SK-N-SH (cell line): ENCODE results near the gene NRSN1. TPM values are rescaled to one million over a fixed set of nuclear protein-coding genes. Genes with fewer than 3 reads are reported as not detected.

Source experiments
- CTCF ChIA-PET: fragments of 300-600, 350-600 bp; formaldehyde crosslinking; extraction: SDS; loops from one replicate; lab custom pipeline; 2021; lab: Yijun Ruan, JAX
- POLR2A ChIA-PET: fragments of 350-600 bp; sonication (Branson Sonifier 250); formaldehyde crosslinking; extraction: SDS; loops from one replicate; lab custom pipeline; 2020; ENCODE audit warnings: antibody characterized with exemption, inconsistent platforms; lab: Yijun Ruan, JAX
- DNase-seq: peaks from one replicate; pipeline ENCODE4 v3.0.0; 2012
- H2AFZ ChIP-seq: fragments of 200-600 bp; sonication (generic); 2 replicates; pipeline ENCODE4 v1.8.1; 2016; ENCODE audit warnings: antibody characterized with exemption, mild to moderate bottlenecking, low read depth
- H3F3A ChIP-seq: fragments of 200-600 bp; sonication (generic); replicated peaks from 2 replicates; pipeline ENCODE3; 2016; ENCODE audit warnings: antibody characterized with exemption, mild to moderate bottlenecking; ENCODE audit not compliant: insufficient read depth
- H3K27ac ChIP-seq, 2 experiments: fragments of 200-500 bp in 1 of 2; fragments of 200-600 bp in 1 of 2; sonication (Bioruptor generic) in 1 of 2; sonication (generic), shearing (Covaris generic) in 1 of 2; 2 replicates each; pipeline versions ENCODE4 v1.5.1 to v1.6.1; 2014 to 2016; ENCODE audit warnings: low read depth in 2 of 2, inconsistent platforms in 1 of 2, low read length in 1 of 2, mild to moderate bottlenecking in 1 of 2, mixed read lengths in 1 of 2
- H3K27me3 ChIP-seq: fragments of 200-600 bp; sonication (generic), shearing (Covaris generic); 2 replicates; pipeline ENCODE4 v1.6.1; 2016; ENCODE audit warnings: mixed run types; ENCODE audit not compliant: insufficient read depth
- H3K36me3 ChIP-seq, 2 experiments: fragments of 200-500 bp in 1 of 2; fragments of 200-600 bp in 1 of 2; sonication (Bioruptor generic) in 1 of 2; sonication (generic) in 1 of 2; replicated peaks in 1 of 2; 2 replicates each; pipeline versions ENCODE3 to v1.5.1; 2014 to 2016; ENCODE audit warnings: low read length in 1 of 2, mild to moderate bottlenecking in 1 of 2; ENCODE audit not compliant: insufficient read depth in 2 of 2, control insufficient read depth in 1 of 2
- H3K4me1 ChIP-seq, 2 experiments: fragments of 200-500 bp in 1 of 2; fragments of 200-600 bp in 1 of 2; sonication (Bioruptor generic) in 1 of 2; sonication (generic), shearing (Covaris generic) in 1 of 2; 2 replicates each; pipeline versions ENCODE4 v1.5.1 to v1.6.1; 2014 to 2016; ENCODE audit warnings: low read depth in 1 of 2, low read length in 1 of 2, mixed run types in 1 of 2; ENCODE audit not compliant: insufficient read depth in 2 of 2, control insufficient read depth in 1 of 2
- H3K4me2 ChIP-seq: fragments of 200-600 bp; sonication (generic), shearing (Covaris generic); 2 replicates; pipeline ENCODE4 v1.6.1; 2017; ENCODE audit warnings: mixed run types
- H3K4me3 ChIP-seq, 2 experiments: fragments of 200-500 bp in 1 of 2; fragments of 200-600 bp in 1 of 2; sonication (Bioruptor generic) in 1 of 2; sonication (generic), shearing (Covaris generic) in 1 of 2; 2 replicates each; pipeline versions ENCODE4 v1.5.1 to v1.8.1; 2014 to 2016; ENCODE audit warnings: low read depth in 2 of 2, inconsistent platforms in 1 of 2, low read length in 1 of 2, mild to moderate bottlenecking in 1 of 2, mixed read lengths in 1 of 2, moderate library complexity in 1 of 2
- H3K79me2 ChIP-seq: fragments of 200-600 bp; sonication (generic); 2 replicates; pipeline ENCODE4 v1.8.1; 2017; ENCODE audit warnings: mild to moderate bottlenecking; ENCODE audit not compliant: insufficient read depth
- H3K9ac ChIP-seq: fragments of 200-600 bp; sonication (generic); 2 replicates; pipeline ENCODE4 v1.6.1; 2017; ENCODE audit warnings: mixed run types
- H3K9me2 ChIP-seq: fragments of 200-600 bp; sonication (generic); 2 replicates; pipeline ENCODE4 v1.6.1; 2017; ENCODE audit warnings: mixed run types
- H3K9me3 ChIP-seq: fragments of 200-600 bp; sonication (generic); 2 replicates; pipeline ENCODE4 v1.6.1; 2017; ENCODE audit warnings: mixed run types, mild to moderate bottlenecking, moderate library complexity
- H4K20me1 ChIP-seq: fragments of 200-600 bp; sonication (generic); 2 replicates; pipeline ENCODE4 v1.6.1; 2017; ENCODE audit warnings: mild to moderate bottlenecking, mixed run types; ENCODE audit not compliant: insufficient read depth
- CHD2 ChIP-seq: fragments of 150-350 bp; IDR thresholded peaks from 2 replicates; pipeline ENCODE4 v1.6.1; 2018; ENCODE audit warnings: low read length; ENCODE audit not compliant: partially characterized antibody
- FOSL2 ChIP-seq: IDR thresholded peaks from 2 replicates; pipeline ENCODE4 v1.4.0; 2012; ENCODE audit warnings: low read depth, mild to moderate bottlenecking, moderate library complexity, borderline replicate concordance
- FOXJ3 ChIP-seq: sonication (generic); formaldehyde crosslinking; IDR thresholded peaks from 2 replicates; pipeline ENCODE4 v1.5.1; 2020; ENCODE audit warnings: mild to moderate bottlenecking, missing genetic modification reagents
- FOXM1 ChIP-seq: IDR thresholded peaks from 2 replicates; pipeline ENCODE4 v1.4.0; 2012; ENCODE audit warnings: low read depth, mild to moderate bottlenecking
- GATA2 ChIP-seq: sonication (generic); formaldehyde crosslinking; IDR thresholded peaks from 2 replicates; pipeline ENCODE4 v1.5.0; 2020; ENCODE audit warnings: mild to moderate bottlenecking, missing genetic modification reagents
- JUND ChIP-seq: IDR thresholded peaks from 2 replicates; pipeline ENCODE4 v1.4.0; 2012
- NFIC ChIP-seq: IDR thresholded peaks from 2 replicates; pipeline ENCODE4 v1.4.0; 2012; ENCODE audit warnings: borderline replicate concordance
- RAD21 ChIP-seq: IDR thresholded peaks from 2 replicates; pipeline ENCODE4 v1.6.1; 2012; ENCODE audit warnings: mild to moderate bottlenecking, low read length
- RXRA ChIP-seq: IDR thresholded peaks from 2 replicates; pipeline ENCODE4 v1.4.0; 2012; ENCODE audit warnings: low read depth, mild to moderate bottlenecking, borderline replicate concordance
- SMC3 ChIP-seq: IDR thresholded peaks from 2 replicates; pipeline ENCODE4 v1.6.1; 2012; ENCODE audit warnings: low read depth, low read length, improper control_type of control experiment
- TAF1 ChIP-seq: IDR thresholded peaks from 2 replicates; pipeline ENCODE4 v1.6.1; 2012; ENCODE audit warnings: low read depth, mild to moderate bottlenecking, low read length, moderate library complexity, borderline replicate concordance
- TCF12 ChIP-seq: IDR thresholded peaks from 2 replicates; pipeline ENCODE4 v1.4.0; 2012
- TEAD4 ChIP-seq: IDR thresholded peaks from 2 replicates; pipeline ENCODE4 v1.4.0; 2012; ENCODE audit warnings: mild to moderate bottlenecking, borderline replicate concordance; ENCODE audit not compliant: insufficient read depth
- WGBS: methylation state at CpG from one replicate; pipeline ENCODE4 v1.1.6; 2017; ENCODE audit warnings: low lambda C conversion rate; 5-methylcytosine and 5-hydroxymethylcytosine counted together
- polyA plus RNA-seq, 3 experiments: library from polyadenylated mRNA; depleted of rRNA; stranded (reverse); fragments of >200 nt; gene quantifications; 2 replicates each; pipeline ENCODE4 v1.2.3, GENCODE V29; 2012
- TF ChIP-seq, protein P1 (sequence below): IDR thresholded peaks from 2 replicates; pipeline ENCODE4 v1.4.0; 2012; ENCODE audit warnings: low read depth, borderline replicate concordance
- TF ChIP-seq, protein P2 (sequence below): IDR thresholded peaks from 2 replicates; pipeline ENCODE4 v1.4.0; 2012; ENCODE audit warnings: low read depth

The NRSN1 gene
- polyA plus RNA-seq, 1 of the 3 experiments (the other 2 are of a cell fraction) = 0.02 TPM

DNA sequence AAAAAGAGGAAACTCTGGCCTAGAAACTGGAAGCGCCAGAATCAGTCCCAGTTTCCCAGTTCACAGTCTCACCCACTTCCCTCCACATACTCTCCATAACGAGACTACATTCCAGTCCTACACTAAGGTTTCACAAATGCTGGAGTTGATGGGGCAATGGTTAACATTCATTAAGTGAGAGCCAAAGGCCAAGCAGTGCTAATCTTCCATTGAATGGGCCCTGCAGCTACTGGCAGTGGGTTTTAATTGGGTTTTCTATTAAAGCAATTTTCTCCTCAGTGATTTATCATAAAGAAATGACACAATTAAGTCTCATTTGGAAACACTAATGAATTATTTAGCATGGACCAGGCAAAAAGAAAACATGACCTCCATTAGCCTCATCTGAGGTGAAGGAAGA, 20.8 kb upstream of the NRSN1 start:
- DNase-seq = no peak
- POLR2A ChIA-PET = no interaction called here
- CTCF ChIA-PET = interaction anchor here (1.2 kb wide), 1 partner anchor 10 kb away, joined by 6 read pairs; no protein-coding TSS in a partner anchor
- H3K4me3 ChIP-seq = no peak overlapping the region
- H3K36me3 ChIP-seq = no peaks in the 10 kb centered on the region
- H3K4me1 ChIP-seq = peaks cover 0 to 2% of the 10 kb centered on the region in 2 experiments; a peak in 1 of 4 replicates
- H3K9me2 ChIP-seq = no peaks in the 10 kb centered on the region
- H3K79me2 ChIP-seq = no peaks in the 10 kb centered on the region
- TF ChIP-seq NFIC (no peak), RAD21 (no peak), RXRA (no peak), FOXJ3 (no peak), SMC3 (no peak), JUND (no peak), TEAD4 (no peak), TAF1 (no peak), TCF12 (no peak), CHD2 (no peak)
- TF ChIP-seq, protein P1, sequence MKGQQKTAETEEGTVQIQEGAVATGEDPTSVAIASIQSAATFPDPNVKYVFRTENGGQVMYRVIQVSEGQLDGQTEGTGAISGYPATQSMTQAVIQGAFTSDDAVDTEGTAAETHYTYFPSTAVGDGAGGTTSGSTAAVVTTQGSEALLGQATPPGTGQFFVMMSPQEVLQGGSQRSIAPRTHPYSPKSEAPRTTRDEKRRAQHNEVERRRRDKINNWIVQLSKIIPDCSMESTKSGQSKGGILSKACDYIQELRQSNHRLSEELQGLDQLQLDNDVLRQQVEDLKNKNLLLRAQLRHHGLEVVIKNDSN = no peak
- H4K20me1 ChIP-seq = no peaks in the 10 kb centered on the region
- H3K4me2 ChIP-seq = no peak overlapping the region
- no peaks in the 10 kb centered on the region for H3K9me3 ChIP-seq
- no peak overlapping the region for H3K27ac ChIP-seq
- H2AFZ ChIP-seq = no peak overlapping the region
- H3K9ac ChIP-seq = no peak overlapping the region
- H3F3A ChIP-seq = no peaks in the 10 kb centered on the region
- WGBS = 14% methylated on average over 2 of the region's 2 CpGs
- no peaks in the 10 kb centered on the region for H3K27me3 ChIP-seq

DNA sequence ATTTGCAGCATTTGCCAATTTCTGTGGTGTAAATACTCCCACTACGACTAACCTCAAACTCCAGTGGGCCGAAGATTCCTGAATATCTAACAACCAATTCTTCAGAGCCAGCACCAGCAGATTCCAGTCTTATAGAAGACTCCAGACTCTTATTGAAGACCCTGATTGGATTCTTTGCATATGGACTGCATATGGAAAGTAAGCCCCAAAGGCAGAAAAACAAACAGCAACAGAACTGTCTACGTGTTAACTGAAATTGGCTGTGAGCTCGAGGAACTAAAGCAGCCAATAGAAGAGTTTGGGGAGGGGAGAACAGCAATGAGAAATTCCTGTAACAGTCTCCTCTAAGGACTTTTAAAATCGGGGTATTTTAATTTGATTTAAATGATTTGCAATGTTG, 19.7 kb upstream of the NRSN1 start:
- no peak overlapping the region for H2AFZ ChIP-seq
- H4K20me1 ChIP-seq = no peaks in the 10 kb centered on the region
- no peak overlapping the region for H3K4me3 ChIP-seq
- no peak for DNase-seq
- POLR2A ChIA-PET = no interaction called here
- no peak overlapping the region for H3K9ac ChIP-seq
- CTCF ChIA-PET = interaction anchor here (1.6 kb wide), 1 partner anchor 169 kb away, joined by 5 read pairs; no protein-coding TSS in a partner anchor
- H3K79me2 ChIP-seq = no peaks in the 10 kb centered on the region
- no peaks in the 10 kb centered on the region for H3F3A ChIP-seq
- H3K4me2 ChIP-seq = no peak overlapping the region
- 19% methylated on average over 5 of the region's 5 CpGs for WGBS
- H3K27ac ChIP-seq = no peak overlapping the region
- H3K36me3 ChIP-seq = no peaks in the 10 kb centered on the region
- no peaks in the 10 kb centered on the region for H3K9me2 ChIP-seq
- TF ChIP-seq CHD2 = no peak
- TF ChIP-seq, protein P2, sequence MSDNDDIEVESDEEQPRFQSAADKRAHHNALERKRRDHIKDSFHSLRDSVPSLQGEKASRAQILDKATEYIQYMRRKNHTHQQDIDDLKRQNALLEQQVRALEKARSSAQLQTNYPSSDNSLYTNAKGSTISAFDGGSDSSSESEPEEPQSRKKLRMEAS = no peak
- TF ChIP-seq SMC3 = no peak
- TF ChIP-seq FOSL2 = no peak
- TF ChIP-seq NFIC = no peak
- no peak for TF ChIP-seq FOXM1
- no peak for TF ChIP-seq GATA2 (CRISPR knock-in tag)
- H3K9me3 ChIP-seq = no peaks in the 10 kb centered on the region
- H3K4me1 ChIP-seq = peaks cover 0 to 2% of the 10 kb centered on the region in 2 experiments; a peak in 1 of 4 replicates
- no peaks in the 10 kb centered on the region for H3K27me3 ChIP-seq
